Endothelial cell (in vitro differentiated cells): ENCODE data around the gene PIGM. TPM values are rescaled to one million over a fixed set of nuclear protein-coding genes. Genes with fewer than 3 reads are reported as not detected.

Experiments
- DNase-seq: peaks from one replicate; pipeline ENCODE4 v3.0.0; 2021; ENCODE audit warnings: low spot score
- H3K27ac Mint-ChIP-seq: one replicate; pipeline ENCODE4 v1.8.0; 2021; ENCODE audit warnings: mixed read lengths, inconsistent platforms; ENCODE audit not compliant: unreplicated experiment
- H3K27me3 Mint-ChIP-seq: one replicate; pipeline ENCODE4 v1.8.0; 2021; ENCODE audit warnings: mild to moderate bottlenecking, moderate library complexity, mixed read lengths, inconsistent platforms; ENCODE audit not compliant: unreplicated experiment
- H3K36me3 Mint-ChIP-seq: one replicate; pipeline ENCODE4 v1.8.0; 2021; ENCODE audit warnings: mild to moderate bottlenecking, low read depth, mixed read lengths, inconsistent platforms; ENCODE audit not compliant: unreplicated experiment
- H3K4me1 Mint-ChIP-seq: one replicate; pipeline ENCODE4 v1.8.0; 2021; ENCODE audit warnings: mild to moderate bottlenecking, mixed read lengths, inconsistent platforms; ENCODE audit not compliant: unreplicated experiment
- H3K4me3 Mint-ChIP-seq: one replicate; pipeline ENCODE4 v1.8.0; 2021; ENCODE audit warnings: mild to moderate bottlenecking, mixed read lengths, inconsistent platforms; ENCODE audit not compliant: unreplicated experiment
- H3K9me3 Mint-ChIP-seq: one replicate; pipeline ENCODE4 v1.8.0; 2021; ENCODE audit warnings: mixed read lengths, inconsistent platforms; ENCODE audit not compliant: unreplicated experiment
- CTCF ChIP-seq: fragments of 200-600 bp; sonication (generic); IDR thresholded peaks from one replicate; pipeline ENCODE4 v1.5.0; 2021; ENCODE audit warnings: antibody characterized with exemption; ENCODE audit not compliant: unreplicated experiment
- total RNA-seq: library from RNA; stranded (reverse); fragmentation: NEBNext Ultra II Directional; extraction: Animal tissue kit (Norgen Biotek cat#: 25700); gene quantifications from one replicate; pipeline ENCODE4 v1.2.1, GENCODE V29; 2021; ENCODE audit not compliant: unreplicated experiment

Gene PIGM
- total RNA-seq, 1 donor from 2014 or later, result 6.0 TPM

GRCh38 chr1:160006312-160006940 is 25.4 kb downstream of the PIGM start:
- H3K4me1 Mint-ChIP-seq, result peaks cover 5% of the 10 kb centered on the region
- H3K27me3 Mint-ChIP-seq, result peaks cover 1% of the 10 kb centered on the region
- no peak overlapping the region for H3K27ac Mint-ChIP-seq
- no peak overlapping the region for H3K4me3 Mint-ChIP-seq
- peak; percentile 70 for DNase-seq
- TF ChIP-seq CTCF, result peak; percentile 83
- no peaks in the 10 kb centered on the region for H3K36me3 Mint-ChIP-seq
- no peaks in the 10 kb centered on the region for H3K9me3 Mint-ChIP-seq

GRCh38 chr1:160005070-160005469 is 26.7 kb downstream of the PIGM start:
- Mint-ChIP-seq H3K36me3 (no peaks in the 10 kb centered on the region), H3K27ac (no peak overlapping the region)
- TF ChIP-seq CTCF, result no peak

GRCh38 chr1:160004425-160004824 is 27.4 kb downstream of the PIGM start:
- no peak for TF ChIP-seq CTCF
- H3K4me3 Mint-ChIP-seq, result no peak overlapping the region
- H3K27me3 Mint-ChIP-seq, result peaks cover 1% of the 10 kb centered on the region
- no peaks in the 10 kb centered on the region for H3K9me3 Mint-ChIP-seq
- peaks cover 5% of the 10 kb centered on the region for H3K4me1 Mint-ChIP-seq
- H3K27ac Mint-ChIP-seq, result no peak overlapping the region
- H3K36me3 Mint-ChIP-seq, result no peaks in the 10 kb centered on the region
- no peak for DNase-seq

More at GRCh38 chr1:160005070-160005469, 26.7 kb downstream of the PIGM start:
- H3K9me3 Mint-ChIP-seq, result no peaks in the 10 kb centered on the region
- no peak overlapping the region for H3K4me3 Mint-ChIP-seq
- DNase-seq, result no peak
- peaks cover 1% of the 10 kb centered on the region for H3K27me3 Mint-ChIP-seq
- H3K4me1 Mint-ChIP-seq, result peaks cover 5% of the 10 kb centered on the region

GRCh38 chr1:160004001-160004400 is 27.8 kb downstream of the PIGM start:
- no peak overlapping the region for H3K4me3 Mint-ChIP-seq
- TF ChIP-seq CTCF, result no peak
- DNase-seq, result no peak
- no peaks in the 10 kb centered on the region for H3K9me3 Mint-ChIP-seq
- H3K4me1 Mint-ChIP-seq, result peaks cover 5% of the 10 kb centered on the region
- H3K27ac Mint-ChIP-seq, result no peak overlapping the region
- H3K27me3 Mint-ChIP-seq, result peaks cover 1% of the 10 kb centered on the region
- no peaks in the 10 kb centered on the region for H3K36me3 Mint-ChIP-seq

GRCh38 chr1:160001440-160001839 is 30.4 kb downstream of the PIGM start:
- Mint-ChIP-seq H3K9me3 (no peaks in the 10 kb centered on the region), H3K4me1 (peaks cover 5% of the 10 kb centered on the region), H3K36me3 (no peaks in the 10 kb centered on the region), H3K27me3 (peaks cover 1% of the 10 kb centered on the region), H3K27ac (no peak overlapping the region), H3K4me3 (no peak overlapping the region)
- no peak for TF ChIP-seq CTCF
- DNase-seq, result no peak
